CD4-positive, alpha-beta T cell treated with Interferon alpha-2 for 1 hour (primary cell): ENCODE measurements around the gene TRIM49D1.
"Not testable (repeated sequence)": the region's sequence is repeated elsewhere in the genome, so short reads cannot be mapped to it uniquely, and the experiment has no call there.

Experiments
- DNase-seq, 2 donors: peaks; one replicate each; pipeline ENCODE4 v3.0.0-alpha.2; 2020 to 2022

Gene TRIM49D1, protein sequence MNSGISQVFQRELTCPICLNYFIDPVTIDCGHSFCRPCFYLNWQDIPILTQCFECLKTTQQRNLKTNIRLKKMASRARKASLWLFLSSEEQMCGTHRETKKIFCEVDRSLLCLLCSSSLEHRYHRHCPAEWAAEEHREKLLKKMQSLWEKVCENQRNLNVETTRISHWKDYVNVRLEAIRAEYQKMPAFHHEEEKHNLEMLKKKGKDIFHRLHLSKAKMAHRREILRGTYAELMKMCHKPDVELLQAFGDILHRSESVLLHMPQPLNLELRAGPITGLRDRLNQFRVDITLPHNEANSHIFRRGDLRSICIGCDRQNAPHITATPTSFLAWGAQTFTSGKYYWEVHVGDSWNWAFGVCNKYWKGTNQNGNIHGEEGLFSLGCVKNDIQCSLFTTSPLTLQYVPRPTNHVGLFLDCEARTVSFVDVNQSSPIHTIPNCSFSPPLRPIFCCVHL

DNA sequence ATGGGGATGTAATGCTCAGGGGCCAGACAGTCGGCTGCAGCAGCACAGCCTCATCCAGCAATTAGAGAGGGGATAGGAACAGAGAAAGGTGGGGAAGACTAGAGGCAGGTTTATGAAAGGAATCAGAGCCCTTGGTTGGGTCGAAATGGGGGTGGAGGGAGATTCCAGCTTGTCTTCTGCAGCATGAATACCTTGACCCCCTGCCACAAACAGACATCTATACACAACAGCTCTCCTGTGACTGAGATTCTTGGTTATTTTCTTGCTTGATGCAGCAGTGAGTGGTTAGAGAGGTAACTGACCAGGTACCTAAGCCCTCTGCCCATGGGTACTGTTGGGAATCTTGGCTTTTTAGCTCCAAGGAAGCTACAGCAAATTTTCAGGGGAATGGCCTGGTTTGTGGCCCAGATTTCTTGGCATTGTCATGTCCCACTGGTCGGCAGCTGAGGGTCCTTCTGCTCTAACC lies at the start of gene TRIM49D1:
TSS of gene TRIM49D1 (minus strand) at position 51 of the 466 bp plus-strand sequence. CDS start 4,535 bp downstream, outside the sequence.
- no peak for DNase-seq

DNA sequence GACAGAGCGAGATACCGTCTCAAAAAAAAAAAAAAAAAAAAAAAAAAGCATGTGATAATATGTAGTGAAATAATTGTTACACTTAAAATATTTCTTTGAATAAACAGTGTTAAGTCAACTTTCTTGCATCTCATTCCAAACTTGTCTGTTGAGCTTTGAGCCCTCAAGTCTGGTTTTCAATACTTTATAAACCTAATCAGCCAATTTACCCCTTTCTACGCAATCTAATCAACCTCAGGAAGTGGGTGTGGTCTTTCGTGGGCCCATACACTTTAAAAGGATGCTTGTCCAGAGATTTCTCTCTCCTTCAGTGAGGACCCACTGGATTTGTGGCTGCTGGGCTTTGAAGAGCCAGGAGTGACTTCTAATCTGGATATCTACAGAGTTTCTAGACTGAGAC lies 43.7 kb upstream of the TRIM49D1 start, which contains the start of gene TRIM64:
TSS of gene TRIM64 (plus strand) at position 301 of the 400 bp plus-strand sequence. CDS start 2,467 bp downstream, outside the sequence.
- not testable (repeated sequence) for DNase-seq

DNA sequence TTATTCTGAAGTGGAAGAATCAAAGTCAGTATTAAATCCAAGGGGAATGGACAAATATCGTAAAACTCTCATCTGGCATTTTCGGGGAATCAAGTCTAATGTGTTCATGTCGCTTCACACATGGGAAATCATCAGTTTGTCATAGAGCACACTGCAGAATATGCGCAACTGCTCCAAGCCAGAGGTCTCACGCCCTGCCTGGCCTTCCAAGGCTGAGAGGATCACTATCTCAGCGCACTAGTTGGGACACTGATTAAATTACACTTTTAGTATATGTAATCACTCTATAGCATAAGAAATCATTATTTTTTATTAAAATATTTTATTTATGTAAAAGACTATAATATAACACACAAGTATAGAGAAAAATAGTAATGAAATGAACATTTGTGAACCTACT lies 38.8 kb upstream of the TRIM49D1 start:
- not testable (repeated sequence) for DNase-seq

DNA sequence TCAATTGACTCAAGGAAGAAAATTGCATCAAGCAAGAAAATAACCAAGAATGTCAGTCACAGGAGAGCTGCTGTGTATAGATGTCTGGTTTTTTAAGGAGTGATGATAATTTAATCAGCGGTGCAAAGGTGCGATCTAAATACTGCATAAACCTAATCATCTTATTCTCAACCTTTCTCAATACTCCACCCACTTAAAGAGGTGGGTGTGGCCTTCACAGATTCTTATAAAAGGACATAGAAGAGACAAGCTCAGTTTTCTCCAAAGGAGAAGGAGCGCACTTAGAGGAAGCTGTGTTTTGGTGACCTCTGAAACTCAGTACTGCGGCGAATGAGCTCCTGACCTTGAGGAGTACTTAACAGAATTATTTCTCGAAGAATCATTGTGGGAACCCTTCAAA lies 1.7 kb upstream of the TRIM49D1 start, which contains the start of gene TRIM49D2:
TSS of gene TRIM49D2 (plus strand) at position 301 of the 400 bp plus-strand sequence. CDS start 2,698 bp downstream, outside the sequence.
- not testable (repeated sequence) for DNase-seq

DNA sequence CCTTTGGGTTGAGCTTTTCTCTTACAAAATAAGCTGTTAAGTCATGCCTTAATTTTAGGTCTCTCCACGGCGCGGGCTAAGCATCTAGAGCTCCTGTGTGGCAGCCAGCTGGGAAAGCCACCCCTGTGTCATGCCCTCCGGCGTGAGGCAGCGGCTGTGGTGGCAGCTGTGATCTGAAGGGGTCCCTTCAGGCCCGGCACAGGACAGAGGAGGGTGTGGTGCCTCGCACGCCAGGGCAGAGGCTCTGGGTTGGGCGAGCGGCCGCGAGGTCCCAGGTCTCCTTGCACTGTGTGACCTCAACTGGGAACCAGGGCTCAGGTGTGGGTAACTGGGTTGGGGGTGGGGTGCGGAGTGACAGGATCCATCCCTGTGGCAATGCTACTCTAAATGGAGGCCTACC lies 21.2 kb downstream of the TRIM49D1 start:
- DNase-seq, result not testable (repeated sequence)

DNA sequence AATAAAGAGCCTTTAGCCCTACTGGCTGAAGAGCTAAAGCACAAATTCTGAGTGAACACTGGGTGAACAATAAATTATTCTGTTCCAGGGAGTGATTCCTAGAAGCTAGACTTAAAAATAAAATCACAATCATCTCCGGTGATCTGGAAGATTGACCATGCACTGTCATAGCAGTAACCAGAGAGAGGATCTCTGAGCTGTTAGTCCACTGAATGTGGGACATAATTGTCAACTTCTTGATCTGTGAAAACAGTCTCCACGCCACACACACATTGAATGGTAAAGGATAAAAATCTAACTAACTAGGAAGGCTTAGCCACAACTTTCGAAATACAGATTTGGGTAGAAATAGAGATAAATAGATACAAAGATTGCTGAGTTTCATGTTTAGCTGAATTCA lies 28.8 kb downstream of the TRIM49D1 start:
- not testable (repeated sequence) for DNase-seq

DNA sequence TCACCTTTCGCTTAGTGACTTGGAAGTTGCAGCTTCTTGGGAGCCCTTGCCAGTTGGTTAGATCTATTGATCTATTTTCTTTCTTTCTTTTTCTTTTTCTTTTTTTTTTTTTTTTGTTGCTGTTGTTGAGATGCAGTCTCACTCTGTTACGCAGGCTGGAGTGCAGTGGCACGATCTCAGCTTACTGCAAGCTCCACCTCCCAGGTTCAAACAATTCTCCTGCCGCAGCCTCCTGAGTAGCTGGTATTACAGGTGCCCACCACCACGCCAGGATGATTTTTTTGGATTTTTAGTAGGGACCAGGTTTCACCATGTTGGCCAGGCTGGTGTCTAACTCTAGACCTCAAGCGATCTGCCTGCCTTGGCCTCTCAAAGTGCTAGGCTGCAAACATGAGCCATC lies 44.5 kb downstream of the TRIM49D1 start:
- not testable (repeated sequence) for DNase-seq

DNA sequence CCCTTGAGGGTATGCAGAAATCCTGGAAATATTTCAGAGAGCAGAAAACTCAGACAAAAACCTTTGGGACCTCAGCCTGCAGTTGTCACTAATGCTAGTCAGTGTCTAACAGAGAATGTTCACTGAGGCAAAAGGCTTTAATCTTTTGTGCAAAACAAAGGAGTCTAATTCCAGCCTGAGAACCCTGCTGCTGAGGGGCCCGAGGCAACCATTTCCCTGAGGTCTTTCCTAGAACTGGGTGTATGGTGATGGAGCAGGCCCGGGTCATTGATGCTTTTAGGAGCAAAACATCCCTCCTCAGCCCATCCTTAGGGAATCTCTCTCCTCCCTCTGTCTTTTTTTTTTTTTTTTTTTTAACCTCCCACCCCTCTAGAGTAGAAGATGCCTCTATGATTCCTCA lies 49.5 kb downstream of the TRIM49D1 start:
- DNase-seq, result not testable (repeated sequence)

DNA sequence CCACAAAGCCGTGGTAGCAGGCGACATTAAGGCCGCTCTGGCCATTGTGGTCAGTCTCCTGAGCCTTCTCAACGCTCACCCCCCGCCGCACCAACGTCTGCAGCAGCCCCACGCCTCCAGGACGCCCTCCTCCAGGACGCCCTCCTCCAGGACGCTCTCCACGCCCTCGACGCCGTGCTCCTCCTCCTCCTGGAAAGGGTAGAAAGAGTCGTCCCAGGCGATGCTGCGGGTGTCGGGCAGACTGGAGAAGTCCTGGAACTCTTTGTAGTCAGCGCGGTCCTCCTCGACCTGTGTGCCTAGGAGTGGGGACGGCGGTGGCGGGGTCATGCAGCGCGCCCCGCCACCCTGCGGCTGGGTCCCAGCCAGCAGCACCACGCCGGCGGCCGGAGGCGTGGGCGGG lies 56.8 kb downstream of the TRIM49D1 start:
- DNase-seq, result not testable (repeated sequence)

DNA sequence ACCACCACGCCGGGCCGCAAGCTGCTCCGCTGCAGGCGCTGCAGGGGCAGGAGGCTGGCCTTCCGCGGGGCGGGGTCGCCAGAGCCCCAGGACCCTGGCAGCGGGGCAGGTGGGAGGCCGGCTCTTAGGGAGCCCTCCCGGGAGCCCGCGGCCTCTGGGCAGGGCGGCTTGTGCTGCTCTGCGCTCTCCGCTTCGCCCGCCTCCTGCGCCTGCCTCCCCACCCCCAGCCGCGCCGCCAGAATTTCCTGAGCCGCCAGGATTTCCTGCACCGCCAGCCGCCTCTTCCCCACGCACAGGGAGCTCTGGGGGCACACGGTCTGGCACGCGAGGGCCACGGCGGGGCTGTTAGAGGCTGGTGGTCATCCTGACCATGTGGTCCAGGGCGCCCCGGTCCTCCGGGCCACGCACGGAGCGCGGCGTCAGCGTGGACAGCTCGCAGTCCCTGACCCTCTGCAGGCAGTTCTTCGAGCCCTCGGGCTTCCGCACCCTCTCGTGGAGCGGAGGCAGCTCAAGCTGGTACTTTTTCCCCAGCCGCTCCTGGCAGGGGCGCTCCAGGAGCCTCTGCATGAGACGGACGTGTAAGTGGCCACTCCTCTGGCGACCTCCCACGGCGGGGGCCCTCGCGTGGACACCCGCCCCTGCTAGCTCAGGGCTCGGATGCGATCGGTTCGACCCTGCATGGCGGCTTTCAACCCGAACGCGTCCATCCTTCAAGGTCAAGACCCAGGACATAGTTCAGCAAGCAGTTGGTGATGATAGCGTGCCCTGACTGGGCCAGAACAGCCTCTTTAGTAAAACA lies 57.9 kb downstream of the TRIM49D1 start:
- DNase-seq, result not testable (repeated sequence)
